ENCODE measurements around the gene DNM3. TPM values are rescaled to one million over a fixed set of nuclear protein-coding genes. Genes with fewer than 3 reads are reported as not detected.

Gene DNM3
- total and polyA plus RNA-seq, 9 of the 15 experiments (the other 6 are each of a cell fraction or from before 2014, with no cell fraction given), result 0.08 to 0.36 (median 0.22) TPM; not detected in 1

- Histone ChIP-seq H3K27ac (ENCODE audit: extremely low read depth, low read depth, low read length) (no peak overlapping the region), H3K4me2 (ENCODE audit: insufficient read depth, low read length) (no peak overlapping the region), H3K4me3 (no peak overlapping the region), H3K36me3 (ENCODE audit: control insufficient read depth, insufficient read depth, low read length) (no peaks in the 10 kb centered on the region), H3K27me3 (ENCODE audit: control insufficient read depth in 2 of 2, insufficient read depth in 2 of 2, low read length in 2 of 2) (no peaks in the 10 kb centered on the region), H3K4me1 (replicated peaks in 1 of 2; ENCODE audit: control insufficient read depth in 2 of 2, insufficient read depth in 2 of 2, low read length in 2 of 2) (no peaks in the 10 kb centered on the region), H3K9me3 (replicated peaks; ENCODE audit: control insufficient read depth, insufficient read depth, low read depth, low read length) (no peaks in the 10 kb centered on the region), H2AFZ (ENCODE audit: low read depth, low read length) (no peak overlapping the region), H3K9ac (ENCODE audit: insufficient read depth in 1 of 2, low read depth in 2 of 2, low read length in 2 of 2) (no peak overlapping the region), H3K9me1 (ENCODE audit: control insufficient read depth, insufficient read depth, low read length) (no peaks in the 10 kb centered on the region), H4K20me1 (replicated peaks; ENCODE audit: control insufficient read depth, insufficient read depth, low read length) (no peaks in the 10 kb centered on the region), H3K79me2 (ENCODE audit: control insufficient read depth, insufficient read depth, low read length) (no peaks in the 10 kb centered on the region)
- TF ChIP-seq KDM1A (IDR thresholded peaks at IDR 0.05) (no peak), TEAD4 (IDR thresholded peaks at IDR 0.05; ENCODE audit: low read length) (no peak), TEAD4 (CRISPR knock-in tag; IDR thresholded peaks at IDR 0.05; ENCODE audit: borderline replicate concordance) (no peak), ATF3 (IDR thresholded peaks at IDR 0.05) (peak; percentile 33; the same call in 1 of the 2 replicates), ATF3 (CRISPR knock-in tag; conservative IDR thresholded peaks at IDR 0.05) (no peak), PURB (CRISPR knock-in tag; IDR thresholded peaks at IDR 0.05; ENCODE audit: low read depth) (no peak), CREB1 (IDR thresholded peaks at IDR 0.05) (no peak), CREB1 (CRISPR knock-in tag; IDR thresholded peaks at IDR 0.05) (no peak), PHB2 (IDR thresholded peaks at IDR 0.05; ENCODE audit: low read depth) (no peak), ZNF212 (CRISPR knock-in tag; IDR thresholded peaks at IDR 0.05) (no peak)
- WGBS (ENCODE audit: insufficient coverage, low coverage, missing lambda C conversion rate), result 0% methylated on average over 1 of the region's 1 CpG
- in situ Hi-C loops (cut with MboI) (loop anchor here (10.0 kb wide), 1 partner anchor 415 kb away; no protein-coding TSS in a partner anchor), intact Hi-C loops (cut with micrococcal nuclease) (no loop called here)
- no peak for FAIRE-seq
- no TSS peak for BruUV-seq (replicated peaks)
- POLR2A ChIA-PET, result interaction anchor here (0.9 kb wide), 1 partner anchor 179 kb away, joined by 3 read pairs; no protein-coding TSS in a partner anchor
- DNase-seq (ENCODE audit: extremely low read depth in 1 of 4, low spot score in 3 of 4), result no peak
- CTCF ChIA-PET (ENCODE audit: low intra/inter-chr PET ratio), result no interaction called here
- ATAC-seq, result no peak
These were observed 378.7 kb downstream of the DNM3 start for GRCh38 chr1:172219966-172220365.
